SHP77 treated with DMSO at 0.1 percent for 48 hours (cell line): Measurements from ENCODE around the gene MINDY4B.

ENCODE experiments used
- DNase-seq: peaks from one replicate; lab custom pipeline; 2025; lab: John Stamatoyannopoulos, UW

Gene MINDY4B

DNA sequence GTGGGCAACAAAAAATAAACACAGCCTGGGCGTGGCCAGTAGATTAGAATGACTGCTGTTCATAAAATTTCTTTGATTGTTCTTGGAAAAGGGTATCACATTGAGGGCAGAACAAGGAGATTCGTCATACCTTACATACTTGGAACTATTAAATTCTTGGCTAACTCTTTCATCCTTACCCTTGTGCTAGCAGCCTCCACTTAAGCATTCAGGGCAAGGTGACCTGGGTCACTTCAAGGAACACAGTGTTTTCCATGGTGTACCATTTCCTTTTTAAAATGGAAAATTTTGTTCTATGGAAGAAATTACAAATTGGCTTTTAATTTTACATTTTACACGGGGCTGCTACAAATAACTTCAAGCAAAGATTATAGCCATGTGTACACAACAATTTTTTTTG lies 60.8 kb downstream of the MINDY4B start:
- no peak for DNase-seq

DNA sequence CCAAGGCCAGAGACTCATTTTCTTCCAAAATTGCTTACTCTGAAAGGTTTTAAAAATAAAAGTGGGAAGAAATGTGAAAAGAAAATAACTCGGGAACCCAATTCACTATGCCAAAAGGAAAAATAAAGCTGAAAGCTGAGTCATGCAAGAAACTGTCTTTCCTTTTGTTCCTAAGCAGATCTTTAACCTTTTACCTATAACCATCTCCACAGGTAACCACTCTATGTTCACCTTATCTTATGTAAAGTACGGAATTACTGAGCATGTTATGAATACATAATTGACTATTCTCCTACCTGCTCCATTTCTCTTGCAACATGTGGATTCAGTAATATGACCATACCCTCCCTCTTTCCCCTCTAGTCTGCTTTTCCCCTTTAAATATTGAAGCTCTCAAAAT lies 62.0 kb downstream of the MINDY4B start:
- DNase-seq = no peak

DNA sequence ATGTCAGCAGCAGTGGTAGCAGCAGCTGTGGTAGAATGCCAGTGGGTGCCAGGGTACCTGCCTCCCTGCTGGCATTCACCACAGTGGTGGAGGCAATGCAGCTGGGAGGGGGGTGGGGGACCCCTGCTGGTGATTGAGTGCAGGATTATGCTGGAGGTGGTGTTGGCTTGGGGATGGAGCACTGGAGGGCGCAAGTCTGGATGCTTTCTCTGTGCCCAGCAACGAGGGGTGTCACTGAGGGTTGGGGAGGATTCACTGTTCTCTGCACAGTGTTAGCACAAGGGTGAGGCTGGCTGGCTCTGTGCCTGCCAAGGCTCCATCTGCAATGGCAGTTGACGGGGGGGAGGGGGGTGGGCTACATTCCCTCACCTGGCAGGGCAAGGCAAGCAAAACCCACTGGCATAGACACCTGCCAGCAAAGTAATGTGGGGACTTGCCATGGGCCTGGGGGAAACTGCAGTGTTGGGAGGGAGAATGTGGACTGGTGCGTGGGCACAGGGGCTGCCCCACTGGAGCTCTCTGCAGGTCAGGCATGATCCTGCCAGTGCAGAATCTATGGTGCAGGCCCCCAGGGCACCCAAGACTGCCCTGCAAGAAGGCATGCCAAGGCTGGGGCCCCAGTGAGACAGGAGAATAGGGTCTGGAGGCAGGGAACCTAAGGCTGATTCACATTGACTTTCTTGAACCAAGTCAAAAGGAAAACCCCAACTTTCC lies 64.3 kb downstream of the MINDY4B start:
- DNase-seq = no peak

DNA sequence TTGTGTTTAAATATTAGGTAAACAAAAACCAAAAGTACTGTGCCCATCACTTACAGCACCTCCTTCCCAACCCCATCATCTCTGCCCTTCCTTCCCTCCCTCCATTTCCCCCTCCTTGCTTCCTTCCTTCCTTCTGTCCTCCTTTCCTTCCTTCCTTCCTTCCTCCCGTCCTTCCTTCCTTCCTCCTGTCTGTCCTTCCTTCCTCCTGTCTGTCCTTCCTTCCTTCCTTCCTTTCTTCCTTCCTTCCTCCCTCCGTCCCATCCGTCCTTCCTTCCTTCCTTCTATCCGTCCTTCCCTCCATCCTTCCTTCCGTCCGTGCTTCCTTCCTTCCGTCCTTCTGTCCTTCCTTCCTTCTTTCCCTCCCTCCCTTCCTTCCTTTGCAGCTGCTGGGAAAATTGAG lies 74.5 kb downstream of the MINDY4B start:
- DNase-seq = no peak

DNA sequence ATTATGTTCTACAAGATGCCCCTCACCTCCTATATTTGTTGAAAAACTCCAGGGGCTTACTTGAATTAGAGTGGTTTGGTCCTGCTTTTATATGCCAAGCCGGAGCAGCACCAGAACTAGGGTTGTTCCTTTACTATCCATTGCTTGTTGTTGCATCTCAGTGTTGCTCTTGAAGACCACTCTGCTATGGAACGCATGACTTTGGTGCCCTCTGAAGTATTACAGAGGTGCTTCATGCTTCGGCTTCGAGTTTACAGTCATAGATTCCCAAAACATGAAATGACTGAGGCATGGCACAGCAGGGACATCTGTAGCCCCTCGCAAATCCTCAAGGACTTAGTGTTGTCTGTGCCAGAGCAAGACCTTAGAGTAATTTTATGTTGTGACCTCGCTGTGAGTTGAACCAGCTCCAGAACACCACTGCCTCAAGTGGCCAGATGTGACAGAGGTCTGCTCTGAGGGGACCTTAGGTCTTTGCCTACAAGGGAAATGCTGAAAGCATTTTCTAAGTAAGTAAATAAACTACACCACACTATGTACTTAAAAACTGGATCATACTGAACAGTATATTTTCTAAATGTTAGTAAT lies 75.1 kb downstream of the MINDY4B start:
- DNase-seq = no peak

DNA sequence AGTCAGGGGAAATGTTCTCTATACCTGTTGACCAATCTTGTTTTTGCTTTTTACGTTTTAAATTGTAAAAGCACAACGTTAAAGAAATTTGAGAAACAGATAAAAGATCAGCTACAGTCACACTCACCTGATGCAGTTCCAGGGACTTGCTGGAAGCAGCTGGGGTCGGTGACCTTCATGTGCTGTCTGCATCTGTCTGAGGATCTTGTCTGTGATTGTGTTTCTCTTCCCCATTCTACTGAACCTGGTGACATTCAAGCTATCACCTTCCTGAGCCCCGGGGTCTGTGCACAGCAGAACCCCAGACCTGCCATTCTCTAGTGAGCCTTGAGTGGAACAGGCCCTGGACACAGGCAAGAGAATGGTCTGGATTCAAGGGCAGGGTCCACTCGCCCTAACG lies 75.8 kb downstream of the MINDY4B start:
- DNase-seq = no peak

DNA sequence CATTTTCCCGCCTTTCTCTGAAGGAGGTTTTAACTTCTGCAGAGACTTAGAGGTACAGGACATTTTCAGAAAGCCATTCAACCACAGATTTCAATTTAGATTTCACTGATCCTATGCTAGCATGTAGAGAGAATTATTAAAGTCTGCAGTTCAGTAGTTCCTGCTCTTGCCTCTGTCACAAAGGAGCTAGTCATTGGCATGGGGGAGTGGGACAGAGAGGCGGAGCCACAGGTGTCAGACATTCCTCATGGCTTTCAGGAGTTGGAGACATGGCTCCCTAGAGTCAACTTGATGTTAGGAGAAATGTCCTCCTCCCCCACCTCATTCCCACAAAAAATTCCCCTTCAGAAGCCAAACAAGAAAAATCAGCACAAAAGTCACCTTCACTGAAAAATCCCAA lies 76.2 kb downstream of the MINDY4B start:
- DNase-seq = no peak

DNA sequence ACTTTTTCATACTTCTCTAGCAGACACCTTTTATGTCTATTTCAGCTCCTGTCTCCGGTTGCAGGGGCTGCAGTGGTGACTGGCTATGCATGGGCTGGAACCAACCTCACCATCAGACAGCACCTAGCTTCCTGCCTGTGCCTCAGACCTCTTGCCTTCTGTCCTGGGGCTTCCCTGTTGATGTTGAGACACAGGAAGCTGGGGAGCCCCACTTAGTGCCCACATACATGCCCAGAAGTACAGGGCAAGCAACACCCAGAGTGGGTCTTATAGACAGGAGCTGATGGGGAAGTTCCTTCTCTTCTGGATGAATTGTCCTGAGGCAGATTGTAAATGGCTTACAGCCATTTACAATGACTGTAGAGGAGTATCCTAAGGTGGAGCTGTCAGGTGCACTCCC lies 77.0 kb downstream of the MINDY4B start:
- no peak for DNase-seq

DNA sequence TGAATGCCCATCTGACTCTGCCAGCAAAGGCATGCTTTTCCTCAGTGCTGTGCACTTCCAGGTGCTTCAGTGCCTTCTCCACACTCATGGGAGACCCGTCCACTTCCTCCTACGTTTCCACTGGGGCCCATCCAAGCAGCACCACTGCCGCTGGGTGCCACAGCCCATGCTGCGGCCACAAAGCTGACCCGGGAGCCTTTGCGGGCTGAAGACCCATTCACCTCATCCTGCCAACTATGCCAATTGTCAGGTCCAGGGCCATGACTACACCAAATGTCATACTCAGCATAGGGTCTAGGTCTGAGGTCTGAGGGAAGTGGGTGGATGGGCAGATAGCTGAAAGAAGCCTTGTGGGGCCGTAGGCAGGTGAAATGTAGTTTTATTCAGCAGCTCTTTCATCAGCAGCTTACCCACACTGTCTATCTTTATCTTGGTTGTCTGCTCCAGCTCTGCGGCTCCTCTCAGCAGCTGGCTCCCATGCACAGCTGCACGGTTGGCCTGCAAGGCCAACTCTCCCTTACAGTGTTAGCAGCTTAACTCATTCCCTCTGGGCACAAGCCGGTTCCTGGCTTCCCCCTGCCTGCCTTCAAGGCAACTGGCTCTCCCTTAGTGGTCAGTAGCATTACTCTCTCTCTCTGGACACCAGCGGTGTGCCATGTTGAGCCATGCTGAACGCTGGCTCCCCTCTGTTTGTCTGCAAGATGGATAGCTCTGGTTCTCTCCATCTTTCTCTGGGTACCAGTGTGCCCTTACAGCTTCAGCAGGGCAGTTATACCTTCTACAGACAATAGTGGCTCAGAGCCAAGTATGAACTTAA lies 78.6 kb downstream of the MINDY4B start:
- no peak for DNase-seq

DNA sequence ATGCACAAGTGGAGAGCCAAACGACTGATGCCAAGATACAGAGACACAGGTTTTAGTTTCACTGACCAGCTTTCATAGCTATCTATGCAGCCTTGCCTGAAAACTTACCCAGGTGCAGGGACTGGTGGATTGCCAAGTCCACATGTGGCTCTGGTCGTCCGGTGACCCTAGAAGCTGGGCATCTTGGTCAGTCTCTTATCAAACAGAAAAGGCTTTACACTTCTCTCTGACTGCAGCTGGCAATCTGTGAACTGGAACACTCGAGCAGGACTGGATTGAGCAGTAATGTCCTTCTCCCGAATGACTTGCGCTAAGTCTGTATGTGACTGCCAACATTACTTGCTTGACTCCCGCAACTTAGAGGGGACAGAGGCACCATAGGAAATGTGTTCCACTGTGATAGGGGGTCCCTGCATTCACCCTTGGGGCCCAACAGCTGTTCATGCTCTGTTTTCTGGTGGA lies 79.3 kb downstream of the MINDY4B start:
- no peak for DNase-seq

DNA sequence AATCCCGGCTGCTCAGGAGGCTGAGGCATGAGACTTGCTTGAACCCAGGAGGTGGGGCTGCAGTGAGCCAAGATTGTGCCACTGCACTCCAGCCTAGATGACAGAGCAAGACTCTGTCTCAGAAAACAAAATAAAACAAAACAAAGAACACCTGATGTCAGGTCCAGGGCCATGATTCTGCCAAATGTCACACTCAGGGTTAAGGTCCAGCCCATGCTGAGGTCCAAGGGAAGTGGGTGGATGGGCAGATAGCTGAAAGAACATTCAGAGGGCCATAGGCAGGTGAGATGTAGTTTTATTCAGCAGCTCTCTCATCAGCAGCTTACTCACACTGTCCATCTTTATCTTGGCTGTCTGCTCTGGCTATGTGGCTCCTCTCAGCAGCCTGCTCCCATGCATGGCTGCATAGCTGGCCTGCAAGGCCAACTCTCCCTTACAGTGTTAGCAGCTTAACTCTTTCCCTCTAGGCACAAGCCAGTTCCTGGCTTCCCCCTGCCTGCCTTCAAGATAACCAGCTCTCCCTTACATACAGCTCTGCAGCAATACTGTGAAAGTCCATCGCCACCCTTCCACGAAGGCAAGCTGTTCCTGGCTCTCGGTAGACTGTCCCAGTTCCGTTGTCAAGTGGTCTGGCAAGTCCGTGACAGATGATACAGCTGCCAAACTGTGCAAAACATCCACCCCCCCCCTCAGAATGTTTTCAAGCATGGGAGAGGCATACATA lies 79.9 kb downstream of the MINDY4B start:
- no peak for DNase-seq

DNA sequence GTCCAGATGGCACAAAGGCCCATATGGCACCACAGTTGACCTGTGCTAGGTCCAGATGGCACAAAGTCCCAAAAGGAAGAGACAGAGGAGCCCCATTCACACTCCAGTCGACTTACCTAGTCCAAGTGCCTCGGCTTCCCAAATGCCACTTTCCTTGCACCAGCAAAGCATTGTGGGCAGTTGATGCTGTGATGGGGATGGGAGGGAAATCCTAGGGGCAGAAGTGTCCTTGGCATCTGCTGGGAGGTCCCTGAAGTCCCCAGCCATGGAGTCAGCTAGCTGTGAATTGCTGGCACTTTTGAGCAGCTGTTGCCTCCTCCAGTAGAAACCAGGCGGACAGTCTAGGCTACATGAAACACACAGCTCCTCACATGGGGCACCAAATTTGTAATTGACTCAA lies 82.0 kb downstream of the MINDY4B start:
- DNase-seq = no peak

DNA sequence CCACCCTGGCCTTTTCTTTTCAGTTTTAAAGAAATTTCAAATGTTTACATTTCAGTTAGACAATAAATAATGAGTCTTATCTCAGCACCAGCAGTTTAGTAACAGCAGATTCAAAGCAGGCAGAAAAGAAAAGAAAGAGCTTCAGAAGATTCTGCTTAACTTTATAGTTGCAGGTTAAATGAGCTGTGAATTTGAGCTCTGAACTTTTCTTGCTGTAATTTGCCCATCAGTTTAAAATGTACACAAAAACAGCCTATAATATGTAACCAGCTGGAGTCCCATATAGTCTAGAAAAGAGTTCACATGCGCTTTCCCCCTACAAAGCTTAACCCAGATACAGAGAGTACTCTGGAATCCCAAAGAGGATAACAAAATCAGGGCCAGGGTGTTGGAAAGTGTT lies 82.6 kb downstream of the MINDY4B start:
- DNase-seq = no peak
